Adrenal gland (tissue), 12 donors: ENCODE measurements around the gene SPTBN4. TPM values are rescaled to one million over a fixed set of nuclear protein-coding genes. Genes with fewer than 3 reads are reported as not detected.
"Not testable (repeated sequence)": the region's sequence is repeated elsewhere in the genome, so short reads cannot be mapped to it uniquely, and the experiment has no call there.

Experiments
- DNase-seq, 7 donors: peaks; one replicate each; pipeline ENCODE4 v3.0.0-alpha.2; 2019 to 2020
- H3K27ac ChIP-seq, 5 donors: fragments of 200-600 bp; sonication (generic) in 4 of 5; 1 replicate in 3 of 5; 2 replicates in 2 of 5; pipeline versions ENCODE4 v1.5.1 to v1.8.0; 2016 to 2020; ENCODE audit warnings: mild to moderate bottlenecking in 1 of 5
- H3K27me3 ChIP-seq: fragments of 200-600 bp; 2 replicates; pipeline ENCODE4 v1.8.0; 2021
- H3K36me3 ChIP-seq, 2 donors: fragments of 200-600 bp; replicated peaks in 1 of 2; 1 replicate in 1 of 2; 2 replicates in 1 of 2; pipeline versions ENCODE4 v1.5.1 to v1.8.0; 2018 to 2022
- H3K4me1 ChIP-seq, 2 donors: fragments of 200-600 bp; replicated peaks in 1 of 2; 1 replicate in 1 of 2; 2 replicates in 1 of 2; pipeline versions ENCODE4 v1.5.1 to v1.8.0; 2018 to 2021
- H3K4me3 ChIP-seq, 4 donors: fragments of 200-600 bp; sonication (generic) in 3 of 4; one replicate each; pipeline ENCODE4 v1.5.1; 2016 to 2018
- H3K9me3 ChIP-seq, 3 donors: fragments of 200-600 bp; sonication (generic) in 1 of 3; replicated peaks in 1 of 3; 1 replicate in 2 of 3; 2 replicates in 1 of 3; pipeline versions ENCODE4 v1.5.1 to v1.8.0; 2016 to 2021
- POLR2A ChIP-seq, 2 donors: fragments of 450-650 bp; IDR thresholded peaks; one replicate each; pipeline ENCODE4 v1.6.1; 2017; ENCODE audit warnings: antibody characterized with exemption in 2 of 2, mild to moderate bottlenecking in 2 of 2, moderate library complexity in 1 of 2
- WGBS, 4 donors: extraction: QIAGEN DNeasy Blood & Tissue Kit in 2 of 4; methylation state at CpG; one replicate each; pipeline versions ENCODE4 v1.1.5 to v1.1.7; 2013 to 2017; 5-methylcytosine and 5-hydroxymethylcytosine counted together
- intact Hi-C, 2 donors: fragments of 100-400 bp; cut with DNase I; formaldehyde crosslinking; loops; one replicate each; pipeline versions ENCODE4 v1.14.1 to v1.15.0; 2022 to 2023
- polyA plus RNA-seq, 3 donors: library from polyadenylated mRNA; stranded (reverse); fragments of 200-250 nt in 2 of 3; fragments of 350-450 nt in 1 of 3; fragmentation: Illumina TruSeq in 1 of 3; extraction: RNeasy Lipid Tissue Mini Kit (QIAGEN cat#74804) in 1 of 3; gene quantifications; one replicate each; pipeline ENCODE4 v1.2.3, GENCODE V29; 2013 to 2014
- total RNA-seq, 9 donors: library from RNA; depleted of rRNA in 4 of 9; stranded (reverse); fragments of >200 nt in 4 of 9; fragments of 120-200 nt in 1 of 9; fragmentation: NEBNext Ultra II Directional in 1 of 9; extraction: Animal tissue kit (Norgen Biotek cat#: 25700) in 1 of 9; gene quantifications; one replicate each; pipeline versions ENCODE4 v1.1.0 to v1.2.4, GENCODE V29; 2013 to 2023
- TF ChIP-seq, protein P1 (sequence below), 6 experiments: fragments of 450-650 bp in 4 of 6; fragments of 200-600 bp in 2 of 6; sonication (generic) in 1 of 6; IDR thresholded peaks; 1 replicate in 5 of 6; 2 replicates in 1 of 6; pipeline versions ENCODE4 v1.5.1 to v1.8.0; 2016 to 2021; ENCODE audit warnings: antibody characterized with exemption in 6 of 6, mild to moderate bottlenecking in 2 of 6, moderate library complexity in 1 of 6
- donor health status: healthy with polysubstance abuse.
- donor health status: Bipolar disorder and iron deficiency.
- donor health status: DM: yes; HTN: yes; CAD: no.
- donor health status: DM: no; HTN: no; CAD: no.
- donor health status: DM: no; HTN: no; CAD: no.
- donor health status: DM: yes; HTN: yes; CAD: no.

SPTBN4 gene
- total and polyA plus RNA-seq, 12 donors, result 0.91 to 46.7 (median 3.3) TPM

DNA sequence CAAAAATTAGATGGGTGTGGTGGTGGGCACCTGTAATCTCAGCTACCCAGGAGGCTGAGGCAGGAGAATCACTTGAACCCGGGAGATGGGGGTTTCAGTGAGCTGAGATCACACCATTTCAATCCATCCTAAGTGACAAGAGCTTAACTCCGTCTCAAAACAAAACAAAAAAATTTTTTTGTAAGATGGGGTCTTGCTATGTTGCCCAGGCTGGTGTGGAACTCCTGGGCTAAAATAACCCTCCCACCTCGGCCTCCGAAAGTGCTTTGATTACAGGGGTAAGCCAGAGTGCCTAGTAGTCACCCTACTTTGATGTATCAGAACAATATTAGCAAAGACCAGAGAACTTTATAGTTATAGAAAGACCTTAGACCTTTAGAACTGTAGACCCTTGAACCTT is 7.9 kb downstream of the SPTBN4 start:
- TF ChIP-seq, protein P1, sequence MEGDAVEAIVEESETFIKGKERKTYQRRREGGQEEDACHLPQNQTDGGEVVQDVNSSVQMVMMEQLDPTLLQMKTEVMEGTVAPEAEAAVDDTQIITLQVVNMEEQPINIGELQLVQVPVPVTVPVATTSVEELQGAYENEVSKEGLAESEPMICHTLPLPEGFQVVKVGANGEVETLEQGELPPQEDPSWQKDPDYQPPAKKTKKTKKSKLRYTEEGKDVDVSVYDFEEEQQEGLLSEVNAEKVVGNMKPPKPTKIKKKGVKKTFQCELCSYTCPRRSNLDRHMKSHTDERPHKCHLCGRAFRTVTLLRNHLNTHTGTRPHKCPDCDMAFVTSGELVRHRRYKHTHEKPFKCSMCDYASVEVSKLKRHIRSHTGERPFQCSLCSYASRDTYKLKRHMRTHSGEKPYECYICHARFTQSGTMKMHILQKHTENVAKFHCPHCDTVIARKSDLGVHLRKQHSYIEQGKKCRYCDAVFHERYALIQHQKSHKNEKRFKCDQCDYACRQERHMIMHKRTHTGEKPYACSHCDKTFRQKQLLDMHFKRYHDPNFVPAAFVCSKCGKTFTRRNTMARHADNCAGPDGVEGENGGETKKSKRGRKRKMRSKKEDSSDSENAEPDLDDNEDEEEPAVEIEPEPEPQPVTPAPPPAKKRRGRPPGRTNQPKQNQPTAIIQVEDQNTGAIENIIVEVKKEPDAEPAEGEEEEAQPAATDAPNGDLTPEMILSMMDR (IDR thresholded peaks at IDR 0.05), result no peak
- TF ChIP-seq POLR2A (IDR thresholded peaks at IDR 0.05), result no peak
- no peaks in the 10 kb centered on the region for H3K4me1 ChIP-seq
- intact Hi-C loops, result no loop called here
- no peak overlapping the region for H3K27ac ChIP-seq
- no peak overlapping the region for H3K4me3 ChIP-seq
- no peaks in the 10 kb centered on the region for H3K9me3 ChIP-seq
- H3K36me3 ChIP-seq, result no peaks in the 10 kb centered on the region
- H3K27me3 ChIP-seq, result no peaks in the 10 kb centered on the region
- DNase-seq, result no peak
- 84 to 94% (median 91%) methylated on average over 4 of the region's 4 CpGs for WGBS, 4 donors

DNA sequence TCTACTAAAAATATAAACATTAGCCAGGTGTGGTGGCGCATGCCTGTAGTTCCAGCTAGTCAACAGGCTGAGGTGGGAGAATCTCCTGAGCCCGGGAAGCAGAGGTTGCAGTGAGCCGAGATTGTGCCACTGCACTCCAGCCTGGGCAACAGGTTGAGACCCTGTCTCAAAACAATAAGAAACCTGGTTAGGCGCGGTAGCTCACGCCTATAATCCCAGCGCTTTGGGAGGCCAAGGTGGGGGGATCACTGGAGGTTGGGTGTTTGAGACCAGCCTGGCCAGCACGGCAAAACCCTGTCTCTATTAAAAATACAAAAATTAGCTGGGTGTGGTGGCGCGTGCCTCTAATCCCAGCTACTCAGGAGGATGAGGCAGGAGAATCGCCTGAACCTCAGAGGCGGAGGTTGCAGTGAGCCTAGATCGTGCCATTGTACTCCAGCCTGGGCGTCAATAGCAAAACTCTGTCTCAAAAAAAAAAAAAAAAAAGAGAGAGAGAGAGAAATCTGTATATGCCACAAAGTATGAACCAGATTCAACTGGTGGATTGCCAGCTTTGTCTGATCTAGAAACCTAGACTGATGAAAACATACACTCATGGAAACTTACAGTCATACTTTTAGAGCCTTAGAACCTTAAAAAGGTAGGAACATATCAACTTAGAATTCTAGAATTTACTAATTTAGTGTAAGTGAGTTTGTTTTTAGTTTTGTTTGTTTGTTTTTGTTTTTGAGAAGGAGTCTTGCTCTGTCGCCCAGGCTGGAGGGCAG is 9.3 kb downstream of the SPTBN4 start:
- H3K9me3 ChIP-seq, H3K36me3 ChIP-seq, H3K4me1 ChIP-seq, intact Hi-C loops, H3K4me3 ChIP-seq, DNase-seq, H3K27me3 ChIP-seq, H3K27ac ChIP-seq: not testable (repeated sequence)
- 88 to 92% (median 88%) methylated on average over 15 of the region's 15 CpGs for WGBS, 4 donors

- no peak overlapping the region for H3K4me3 ChIP-seq
- TF ChIP-seq POLR2A (IDR thresholded peaks at IDR 0.05), result no peak
- TF ChIP-seq, protein P1 (IDR thresholded peaks at IDR 0.05), result no peak
- no peaks in the 10 kb centered on the region for H3K4me1 ChIP-seq
- DNase-seq, result no peak
- no peaks in the 10 kb centered on the region for H3K9me3 ChIP-seq
- no peaks in the 10 kb centered on the region for H3K36me3 ChIP-seq
- intact Hi-C loops, result no loop called here
- WGBS, 4 donors, result 87 to 100% (median 95%) methylated on average over 3 of the region's 3 CpGs
- H3K27me3 ChIP-seq, result no peaks in the 10 kb centered on the region
- H3K27ac ChIP-seq, result no peak overlapping the region
Observed at GRCh38 chr19:40486017-40486416, 19.2 kb downstream of the SPTBN4 start.

- Histone ChIP-seq H3K9me3 (no peaks in the 10 kb centered on the region), H3K36me3 (no peaks in the 10 kb centered on the region), H3K27ac (no peak overlapping the region), H3K4me1 (no peaks in the 10 kb centered on the region), H3K27me3 (no peaks in the 10 kb centered on the region), H3K4me3 (no peak overlapping the region)
- intact Hi-C loops, result no loop called here
- 51 to 71% (median 59%) methylated on average over 9 to 25 of the region's 25 CpGs for WGBS, 4 donors
- DNase-seq, result no peak
- TF ChIP-seq, protein P1 (IDR thresholded peaks at IDR 0.05), result no peak
- no peak for TF ChIP-seq POLR2A (IDR thresholded peaks at IDR 0.05)
Observed at GRCh38 chr19:40489882-40490230, 23.1 kb downstream of the SPTBN4 start.

- DNase-seq, result no peak
- TF ChIP-seq, protein P1 (IDR thresholded peaks at IDR 0.05), result no peak
- TF ChIP-seq POLR2A (IDR thresholded peaks at IDR 0.05), result no peak
- H3K9me3 ChIP-seq, result no peaks in the 10 kb centered on the region
- H3K27ac ChIP-seq, result no peak overlapping the region
- H3K4me1 ChIP-seq, result no peaks in the 10 kb centered on the region
- no peaks in the 10 kb centered on the region for H3K27me3 ChIP-seq
- H3K36me3 ChIP-seq, result no peaks in the 10 kb centered on the region
- intact Hi-C loops, result no loop called here
- 88 to 97% (median 95%) methylated on average over 3 of the region's 3 CpGs for WGBS, 4 donors
- no peak overlapping the region for H3K4me3 ChIP-seq
Observed at GRCh38 chr19:40492274-40492673, 25.5 kb downstream of the SPTBN4 start.
